ENCODE results near the gene PELI1. TPM values are rescaled to one million over a fixed set of nuclear protein-coding genes. Genes with fewer than 3 reads are reported as not detected.
A peak's percentile ranks its signal among the peaks of the same experiment; 100 is the strongest.

PELI1 gene
- 8.2 TPM for total RNA-seq
- long read RNA-seq, transcript PELI1-201 (7 exons, 3,750 nt): major isoform, 11 of 12 reads
- long read RNA-seq, partial matches to known transcripts: 0 of 12 reads
- long read RNA-seq, other reads (novel, unspliced or antisense): 1 of 12 reads

GRCh38 chr2:64144057-64145013, at the start of gene PELI1:
Gene PELI1, minus strand, starts transcription at chr2:64144420. Its CDS starts 36,110 bp downstream, at chr2:64108310.
- ATAC-seq (peak; percentile 99), DNase-seq (peak; percentile 96)
- intact Hi-C loops (cut with micrococcal nuclease): no loop called here

GRCh38 chr2:64193491-64193890, 49.3 kb upstream of the PELI1 start:
- DNase-seq (no peak), ATAC-seq (no peak)
- intact Hi-C loops (cut with micrococcal nuclease): no loop called here

- peak; percentile 51 for ATAC-seq
- no peak for DNase-seq
- intact Hi-C loops (cut with micrococcal nuclease): no loop called here
These were observed 48.5 kb upstream of the PELI1 start for GRCh38 chr2:64192664-64193105.

- peak; percentile 83 for ATAC-seq
These were observed 47.9 kb upstream of the PELI1 start for GRCh38 chr2:64192125-64192479.

GRCh38 chr2:64189586-64189985, 45.4 kb upstream of the PELI1 start:
- DNase-seq: no peak
- ATAC-seq: no peak
- intact Hi-C loops (cut with micrococcal nuclease): no loop called here

More at GRCh38 chr2:64192125-64192479, 47.9 kb upstream of the PELI1 start:
- no peak for DNase-seq
- intact Hi-C loops (cut with micrococcal nuclease): no loop called here

- intact Hi-C loops (cut with micrococcal nuclease): no loop called here
- ATAC-seq (no peak), DNase-seq (no peak)
These were observed 44.9 kb upstream of the PELI1 start for GRCh38 chr2:64189167-64189566.

GRCh38 chr2:64186699-64187605, 42.7 kb upstream of the PELI1 start:
- DNase-seq: no peak
- intact Hi-C loops (cut with micrococcal nuclease): no loop called here
- ATAC-seq: peak; percentile 49

- DNase-seq (no peak), ATAC-seq (no peak)
- intact Hi-C loops (cut with micrococcal nuclease): no loop called here
These were observed 35.5 kb upstream of the PELI1 start for GRCh38 chr2:64179582-64180321.

GRCh38 chr2:64177315-64177714, 33.1 kb upstream of the PELI1 start:
- DNase-seq (no peak), ATAC-seq (peak; percentile 43)
- intact Hi-C loops (cut with micrococcal nuclease): no loop called here

- ATAC-seq (no peak), DNase-seq (no peak)
- intact Hi-C loops (cut with micrococcal nuclease): no loop called here
These were observed 31.4 kb upstream of the PELI1 start for GRCh38 chr2:64175419-64176197.

- no peak for ATAC-seq
- no peak for DNase-seq
- intact Hi-C loops (cut with micrococcal nuclease): no loop called here
These were observed 29.2 kb upstream of the PELI1 start for GRCh38 chr2:64173156-64174135.

- no peak for ATAC-seq
- intact Hi-C loops (cut with micrococcal nuclease): no loop called here
These were observed 24.5 kb upstream of the PELI1 start for GRCh38 chr2:64168756-64169155.

GRCh38 chr2:64168201-64168600, 24.0 kb upstream of the PELI1 start:
- ATAC-seq (no peak), DNase-seq (no peak)
- intact Hi-C loops (cut with micrococcal nuclease): no loop called here

More at GRCh38 chr2:64168756-64169155, 24.5 kb upstream of the PELI1 start:
- no peak for DNase-seq

- DNase-seq: no peak
- ATAC-seq: no peak
- intact Hi-C loops (cut with micrococcal nuclease): no loop called here
These were observed 22.6 kb upstream of the PELI1 start for GRCh38 chr2:64166637-64167420.

GRCh38 chr2:64166212-64166611, 22.0 kb upstream of the PELI1 start:
- intact Hi-C loops (cut with micrococcal nuclease): no loop called here
- DNase-seq (no peak), ATAC-seq (no peak)

GRCh38 chr2:64165706-64166105, 21.5 kb upstream of the PELI1 start:
- ATAC-seq: no peak
- intact Hi-C loops (cut with micrococcal nuclease): no loop called here
- DNase-seq: no peak
